ENCODE results near the gene ACACB.

ACACB gene

DNA sequence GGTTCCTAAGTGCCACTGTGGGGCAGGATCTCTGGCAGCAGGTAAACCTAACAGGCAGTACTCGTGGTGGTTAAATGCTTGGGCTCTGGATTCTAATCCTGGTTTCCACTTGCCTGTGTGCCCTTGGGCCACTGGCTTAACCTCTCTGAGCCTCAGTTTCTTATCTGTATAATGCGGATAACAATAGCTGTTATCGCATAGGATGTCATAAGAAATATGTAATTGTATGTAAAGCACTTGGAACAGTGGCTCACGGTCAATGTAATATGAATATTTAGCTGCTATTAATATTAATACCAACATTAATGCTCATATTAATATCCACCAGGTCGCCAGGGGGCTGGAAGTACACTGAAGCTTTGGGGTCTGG lies 175.9 kb downstream of the ACACB start:
- no peak overlapping the region for H3K27ac ChIP-seq
- TF ChIP-seq, protein P1, sequence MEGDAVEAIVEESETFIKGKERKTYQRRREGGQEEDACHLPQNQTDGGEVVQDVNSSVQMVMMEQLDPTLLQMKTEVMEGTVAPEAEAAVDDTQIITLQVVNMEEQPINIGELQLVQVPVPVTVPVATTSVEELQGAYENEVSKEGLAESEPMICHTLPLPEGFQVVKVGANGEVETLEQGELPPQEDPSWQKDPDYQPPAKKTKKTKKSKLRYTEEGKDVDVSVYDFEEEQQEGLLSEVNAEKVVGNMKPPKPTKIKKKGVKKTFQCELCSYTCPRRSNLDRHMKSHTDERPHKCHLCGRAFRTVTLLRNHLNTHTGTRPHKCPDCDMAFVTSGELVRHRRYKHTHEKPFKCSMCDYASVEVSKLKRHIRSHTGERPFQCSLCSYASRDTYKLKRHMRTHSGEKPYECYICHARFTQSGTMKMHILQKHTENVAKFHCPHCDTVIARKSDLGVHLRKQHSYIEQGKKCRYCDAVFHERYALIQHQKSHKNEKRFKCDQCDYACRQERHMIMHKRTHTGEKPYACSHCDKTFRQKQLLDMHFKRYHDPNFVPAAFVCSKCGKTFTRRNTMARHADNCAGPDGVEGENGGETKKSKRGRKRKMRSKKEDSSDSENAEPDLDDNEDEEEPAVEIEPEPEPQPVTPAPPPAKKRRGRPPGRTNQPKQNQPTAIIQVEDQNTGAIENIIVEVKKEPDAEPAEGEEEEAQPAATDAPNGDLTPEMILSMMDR (conservative IDR thresholded peaks at IDR 0.05) = no peak
- no peak for TF ChIP-seq ZFX (IDR thresholded peaks at IDR 0.05)

DNA sequence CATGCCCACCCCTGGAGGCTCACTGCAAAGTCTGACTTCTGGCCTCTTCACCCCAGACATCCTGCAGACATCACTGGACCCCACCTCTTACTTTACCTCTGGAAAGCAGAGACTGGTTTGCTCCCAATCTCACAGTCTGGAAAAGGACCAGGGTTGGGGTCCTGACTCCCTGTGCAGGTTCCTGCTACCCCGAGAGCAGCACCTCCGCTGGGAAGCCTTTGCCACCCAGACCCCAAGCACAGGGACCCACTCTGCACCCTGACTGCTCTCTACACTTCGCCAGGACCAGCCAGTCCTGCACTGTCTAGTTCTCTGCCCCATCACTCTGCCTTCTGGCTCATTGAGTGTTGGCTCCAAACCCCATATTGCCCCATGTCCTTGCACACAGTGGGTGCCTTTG lies 176.7 kb downstream of the ACACB start:
- TF ChIP-seq, protein P1 (conservative IDR thresholded peaks at IDR 0.05) = no peak
- TF ChIP-seq ZFX (IDR thresholded peaks at IDR 0.05) = no peak
- H3K27ac ChIP-seq = no peak overlapping the region

DNA sequence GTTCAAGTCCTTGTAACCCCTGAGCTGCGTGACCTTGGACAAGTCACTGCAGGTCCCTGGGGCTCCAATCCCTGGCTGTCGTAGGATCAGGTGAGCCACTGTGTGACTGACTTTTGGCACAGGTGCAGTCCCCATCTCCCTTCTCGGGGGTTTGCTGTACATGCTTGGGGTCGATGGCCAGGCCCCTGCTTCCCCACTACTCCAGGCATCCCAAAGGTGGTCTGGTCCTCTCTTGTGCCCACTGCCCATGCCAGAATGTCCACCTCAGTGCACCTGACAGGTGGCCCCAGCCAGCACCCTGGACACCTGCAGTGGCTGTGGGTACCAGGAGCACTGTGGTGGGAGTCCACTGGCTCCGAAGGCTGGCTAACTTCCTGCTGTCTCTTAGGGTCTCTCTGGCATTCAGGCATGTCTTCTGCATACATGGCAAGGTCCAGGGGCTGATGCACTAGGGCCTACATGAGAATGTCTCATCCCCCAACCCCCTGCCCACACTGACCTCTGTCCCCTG lies 178.0 kb downstream of the ACACB start:
- no peak overlapping the region for H3K27ac ChIP-seq
- TF ChIP-seq ZFX (IDR thresholded peaks at IDR 0.05) = no peak
- TF ChIP-seq, protein P1 (conservative IDR thresholded peaks at IDR 0.05) = no peak

DNA sequence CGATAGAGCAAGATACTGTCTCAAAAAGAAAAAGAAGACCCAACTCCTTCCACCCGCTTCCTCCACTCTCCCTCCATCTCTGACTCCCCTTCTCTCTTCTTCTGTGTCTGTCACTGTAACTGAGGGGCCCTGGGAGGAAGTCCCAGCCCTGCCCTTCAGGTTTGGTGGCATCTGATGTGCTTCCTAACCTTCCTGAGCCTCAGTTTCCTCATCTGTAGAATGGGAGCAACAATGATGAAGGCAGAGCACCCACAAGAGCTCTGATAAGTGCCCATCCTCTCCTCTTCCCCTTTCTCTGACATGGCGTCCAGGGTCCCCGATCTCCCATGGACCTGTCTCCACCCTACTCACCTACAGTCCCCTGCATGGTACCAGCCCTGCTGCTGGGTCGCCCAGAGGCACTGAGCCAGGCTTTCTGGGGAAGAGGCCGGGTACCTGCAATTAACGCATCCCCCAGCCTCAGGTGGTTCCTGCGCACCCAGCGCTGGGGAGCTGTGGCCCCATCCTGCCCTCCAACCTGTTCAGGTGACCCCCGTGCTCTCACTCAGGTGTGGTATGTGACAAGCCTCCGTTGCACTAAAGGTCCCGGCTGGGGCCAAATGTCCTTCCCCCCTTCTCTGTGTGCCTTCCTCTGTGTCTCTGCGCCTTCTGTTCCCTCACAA lies 179.5 kb downstream of the ACACB start:
- H3K27ac ChIP-seq = no peak overlapping the region
- TF ChIP-seq, protein P1 (conservative IDR thresholded peaks at IDR 0.05) = no peak
- TF ChIP-seq ZFX (IDR thresholded peaks at IDR 0.05) = no peak

DNA sequence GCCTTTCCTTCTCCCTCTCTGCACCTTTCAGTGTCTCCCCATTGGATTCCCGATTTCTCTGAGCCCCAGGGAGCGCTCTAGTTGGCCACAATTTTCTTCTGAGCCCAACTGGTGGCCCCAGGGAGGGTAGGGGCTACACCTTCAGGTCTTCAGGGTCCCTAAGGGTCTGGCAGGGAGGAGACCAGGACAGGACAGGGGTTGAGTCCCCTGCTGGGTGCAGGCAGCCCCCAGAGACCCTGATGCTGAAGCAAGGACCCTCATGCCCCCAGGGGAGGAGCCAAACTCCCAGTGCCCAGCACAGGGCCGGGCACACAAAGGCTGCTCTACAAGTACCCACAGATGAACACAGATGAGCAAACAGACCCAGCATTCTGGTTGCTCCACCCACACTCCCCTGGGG lies 180.0 kb downstream of the ACACB start:
- no peak overlapping the region for H3K27ac ChIP-seq
- no peak for TF ChIP-seq ZFX (IDR thresholded peaks at IDR 0.05)
- TF ChIP-seq, protein P1 (conservative IDR thresholded peaks at IDR 0.05) = no peak

DNA sequence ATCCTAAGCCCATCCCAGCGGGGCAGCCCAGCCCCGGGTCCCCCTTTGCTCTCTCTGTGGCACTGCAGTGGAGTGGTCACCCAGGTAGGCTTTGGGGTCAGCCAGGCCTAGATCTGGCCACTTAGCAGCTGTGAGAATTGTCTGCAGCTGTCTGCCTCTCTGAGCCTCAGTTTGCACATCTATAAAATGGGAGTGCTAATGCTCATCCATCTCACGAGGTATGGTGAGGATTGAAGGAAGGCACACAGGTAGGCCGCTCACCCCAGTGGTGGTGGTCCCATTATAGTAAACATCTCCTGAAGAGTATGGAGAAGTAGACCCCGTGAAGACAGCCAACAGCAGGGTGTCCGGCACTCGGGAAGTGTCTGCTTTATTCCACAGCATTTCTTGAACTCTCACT lies 183.5 kb downstream of the ACACB start:
- TF ChIP-seq, protein P1 (conservative IDR thresholded peaks at IDR 0.05) = no peak
- TF ChIP-seq ZFX (IDR thresholded peaks at IDR 0.05) = no peak
- no peak overlapping the region for H3K27ac ChIP-seq

DNA sequence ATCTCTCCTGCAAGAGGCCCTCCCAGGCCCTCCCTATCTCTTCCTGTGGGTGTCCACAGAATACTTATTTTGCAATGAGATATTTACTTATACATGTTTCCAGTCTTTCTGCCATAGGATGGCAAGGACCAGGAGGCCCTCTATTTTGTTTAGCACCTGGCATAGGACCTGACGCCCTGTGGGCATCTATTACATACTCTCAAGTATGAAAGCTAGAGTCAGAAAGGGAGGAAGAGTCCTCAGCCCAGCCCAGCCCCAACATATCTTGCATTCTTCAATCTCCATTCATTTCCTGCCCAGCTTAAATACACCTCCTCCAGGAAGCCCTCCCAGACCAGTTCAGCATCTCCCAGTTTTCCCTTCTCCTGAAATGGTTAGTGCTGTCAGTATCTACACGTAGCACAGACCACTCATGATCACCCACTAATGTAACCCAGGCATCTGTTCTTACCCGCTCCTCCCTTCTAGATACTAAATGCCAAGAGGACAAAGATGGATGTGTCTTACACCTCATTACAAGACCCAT lies 185.3 kb downstream of the ACACB start:
- no peak overlapping the region for H3K27ac ChIP-seq
- TF ChIP-seq, protein P1 (conservative IDR thresholded peaks at IDR 0.05) = no peak
- no peak for TF ChIP-seq ZFX (IDR thresholded peaks at IDR 0.05)
